GM18858 (cell line): Measurements from ENCODE around the gene C1QTNF3.

ENCODE experiments used
- ATAC-seq: cut with Tn5 transposase; IDR thresholded peaks from one replicate; pipeline ENCODE4 v1.9.1; 2021; ENCODE audit not compliant: unreplicated experiment

The C1QTNF3 gene

GRCh38 chr5:34002629-34003328 is 40.2 kb downstream of the C1QTNF3 start:
- ATAC-seq: no peak

- no peak for ATAC-seq
Observed at GRCh38 chr5:34001241-34001841, 41.7 kb downstream of the C1QTNF3 start.

- ATAC-seq: no peak
Observed at GRCh38 chr5:33999978-34000377, 43.0 kb downstream of the C1QTNF3 start.

GRCh38 chr5:33997331-33997983 is 45.6 kb downstream of the C1QTNF3 start:
- ATAC-seq: peak; percentile 57

GRCh38 chr5:33995865-33996264 is 47.1 kb downstream of the C1QTNF3 start:
- ATAC-seq: no peak

- peak; percentile 54 for ATAC-seq
Observed at GRCh38 chr5:33994845-33995244, 48.2 kb downstream of the C1QTNF3 start.

GRCh38 chr5:33992864-33993263 is 50.1 kb downstream of the C1QTNF3 start:
- no peak for ATAC-seq

- no peak for ATAC-seq
Observed at GRCh38 chr5:33985447-33985846, 57.6 kb downstream of the C1QTNF3 start.

GRCh38 chr5:33984671-33985124 is 58.3 kb downstream of the C1QTNF3 start, which contains the start of gene SLC45A2:
TSS of gene SLC45A2 (minus strand) at chr5:33984693. CDS start at chr5:33984583, 110 bp downstream.
- ATAC-seq: no peak

GRCh38 chr5:33984178-33984577 is 58.8 kb downstream of the C1QTNF3 start:
- ATAC-seq: no peak

- ATAC-seq: no peak
Observed at GRCh38 chr5:33981408-33982162, 61.4 kb downstream of the C1QTNF3 start.

GRCh38 chr5:33980030-33980429 is 63.0 kb downstream of the C1QTNF3 start:
- ATAC-seq: no peak

- no peak for ATAC-seq
Observed at GRCh38 chr5:33978306-33978705, 64.7 kb downstream of the C1QTNF3 start.

- ATAC-seq: no peak
Observed at GRCh38 chr5:33976307-33976706, 66.7 kb downstream of the C1QTNF3 start.

- ATAC-seq: no peak
Observed at GRCh38 chr5:33975852-33976251, 67.2 kb downstream of the C1QTNF3 start.

GRCh38 chr5:33973271-33973670 is 69.7 kb downstream of the C1QTNF3 start:
- ATAC-seq: no peak

GRCh38 chr5:33969572-33970452 is 73.2 kb downstream of the C1QTNF3 start:
- ATAC-seq: peak; percentile 58

- no peak for ATAC-seq
Observed at GRCh38 chr5:33968211-33969005, 74.6 kb downstream of the C1QTNF3 start.
